Gastroesophageal sphincter (tissue), 3 donors: ENCODE measurements around the gene CAPN12.

Source experiments
- CTCF ChIP-seq, 4 experiments: fragments of 200-600 bp in 2 of 4; fragments of 450-650 bp in 2 of 4; sonication (generic) in 1 of 4; IDR thresholded peaks; one replicate each; pipeline ENCODE4 v1.5.1; 2017 to 2019; ENCODE audit warnings: antibody characterized with exemption in 4 of 4, mild to moderate bottlenecking in 2 of 4, moderate library complexity in 2 of 4
- EP300 ChIP-seq: sonication (generic); formaldehyde crosslinking; IDR thresholded peaks from one replicate; pipeline ENCODE4 v1.6.1; 2017; ENCODE audit warnings: antibody characterized with exemption, mild to moderate bottlenecking
- POLR2A ChIP-seq, 2 donors: fragments of 450-650 bp; IDR thresholded peaks; one replicate each; pipeline ENCODE4 v1.6.1; 2017; ENCODE audit warnings: antibody characterized with exemption in 2 of 2, mild to moderate bottlenecking in 2 of 2, moderate library complexity in 1 of 2
- POLR2AphosphoS5 ChIP-seq: sonication (generic); formaldehyde crosslinking; IDR thresholded peaks from one replicate; pipeline ENCODE4 v1.6.1; 2017; ENCODE audit warnings: antibody characterized with exemption

GRCh38 chr19:38711726-38712153 is 32.5 kb downstream of the CAPN12 start:
- no peak for TF ChIP-seq POLR2A (IDR thresholded peaks at IDR 0.05)
- peak in 2 of 4 experiments; percentile 28 to 36 for TF ChIP-seq CTCF (IDR thresholded peaks at IDR 0.05)
- TF ChIP-seq POLR2AphosphoS5 = peak; percentile 64
- TF ChIP-seq EP300 = no peak
